Measurements from ENCODE around the gene KLF15. TPM values are rescaled to one million over a fixed set of nuclear protein-coding genes. Genes with fewer than 3 reads are reported as not detected.
"Not testable (repeated sequence)": the region's sequence is repeated elsewhere in the genome, so short reads cannot be mapped to it uniquely, and the experiment has no call there.

KLF15 gene
- polyA plus RNA-seq, 5 donors, result 6.5 to 11.4 (median 7.8) TPM

DNA sequence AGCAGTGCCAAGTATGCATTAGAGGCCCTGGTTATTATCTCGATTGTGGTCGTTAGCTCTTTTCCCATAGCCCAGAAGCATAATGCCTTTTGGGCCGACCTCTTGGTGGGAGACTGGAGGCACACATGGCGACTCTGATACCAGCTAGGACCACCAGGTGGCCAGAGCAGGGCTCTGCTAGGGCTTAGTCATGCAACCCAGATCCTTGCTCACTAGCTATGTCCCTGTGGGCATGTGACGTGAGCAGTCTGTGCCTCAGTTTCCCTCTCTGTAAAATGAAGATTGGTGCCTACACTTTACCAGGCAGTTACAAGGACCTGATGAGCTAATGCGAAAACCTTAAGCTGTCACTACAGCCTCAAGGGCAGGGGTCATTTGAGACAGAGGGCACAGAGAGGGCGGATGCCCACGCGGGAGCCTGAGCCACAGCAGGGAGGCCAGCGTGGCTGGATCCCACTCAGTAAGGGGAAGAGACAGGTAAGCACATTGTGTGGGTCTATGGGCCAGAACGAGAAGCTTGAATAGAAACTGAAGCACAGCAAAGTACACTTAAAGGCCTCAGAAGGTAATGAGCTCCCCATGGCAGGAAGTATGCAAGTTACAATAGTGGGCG, 8.8 kb downstream of the KLF15 start:
- DNase-seq, result no peak

DNA sequence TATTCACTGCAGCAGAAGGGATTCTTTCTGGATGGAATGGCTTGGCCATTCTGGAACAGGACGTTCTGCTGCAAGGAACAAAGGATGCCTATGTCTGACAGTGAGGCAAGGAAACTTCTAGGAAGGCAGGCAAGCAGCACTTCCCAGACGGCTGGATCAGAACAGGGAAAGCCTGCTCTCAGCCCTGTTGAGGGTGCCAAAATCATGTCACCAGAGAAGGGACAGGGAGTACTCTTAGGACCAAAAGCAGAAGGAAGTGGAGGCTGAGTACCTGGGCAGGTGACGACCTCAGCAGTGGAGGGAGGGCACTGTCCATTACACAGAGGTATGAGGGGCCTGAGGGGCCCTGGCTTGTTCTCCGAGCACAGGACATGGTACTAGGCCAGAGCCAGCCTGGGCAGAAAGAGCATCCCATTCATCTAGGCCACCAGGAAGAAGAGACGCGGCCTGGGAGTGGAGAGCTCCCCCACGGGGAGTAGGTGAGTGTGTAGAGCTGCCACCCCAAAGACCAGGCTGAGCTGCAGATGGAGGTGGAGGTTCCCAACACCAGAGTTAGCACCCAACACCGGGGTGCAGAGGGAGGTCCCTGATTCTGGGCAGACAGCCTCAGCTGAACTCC, 9.6 kb downstream of the KLF15 start:
- no peak for DNase-seq

GRCh38 chr3:126346466-126346865, 10.7 kb downstream of the KLF15 start:
- DNase-seq, result no peak

GRCh38 chr3:126345641-126346460, 11.4 kb downstream of the KLF15 start:
- DNase-seq, result no peak

- no peak for DNase-seq
Measured at GRCh38 chr3:126345231-126345630, 12.0 kb downstream of the KLF15 start.

GRCh38 chr3:126344380-126345041, 12.7 kb downstream of the KLF15 start:
- no peak for DNase-seq

GRCh38 chr3:126343649-126344035, 13.6 kb downstream of the KLF15 start:
- DNase-seq, result no peak

- DNase-seq, result no peak
Measured at GRCh38 chr3:126342991-126343648, 14.1 kb downstream of the KLF15 start.

DNA sequence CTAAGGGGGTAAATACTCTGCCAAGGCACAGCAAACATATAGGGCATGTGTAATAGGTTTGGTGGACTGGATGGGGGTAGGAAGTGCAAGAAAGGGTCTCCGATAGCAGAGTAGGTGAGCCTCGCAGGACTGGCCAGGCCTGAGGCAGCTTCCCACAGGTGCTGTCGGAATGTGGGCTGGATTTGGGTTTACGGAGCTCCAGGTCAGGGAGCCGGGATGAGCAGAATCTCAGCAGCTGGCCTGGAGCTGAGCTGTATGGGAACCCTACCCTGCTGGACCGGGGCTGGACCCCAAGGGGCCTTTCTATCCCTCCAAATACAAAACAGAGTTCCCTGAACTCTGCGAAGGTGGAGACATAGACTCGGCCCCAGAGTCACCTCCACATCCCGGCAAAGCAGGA, 15.0 kb downstream of the KLF15 start:
- DNase-seq, result no peak

- DNase-seq, result no peak
Measured at GRCh38 chr3:126341755-126342150, 15.5 kb downstream of the KLF15 start.

DNA sequence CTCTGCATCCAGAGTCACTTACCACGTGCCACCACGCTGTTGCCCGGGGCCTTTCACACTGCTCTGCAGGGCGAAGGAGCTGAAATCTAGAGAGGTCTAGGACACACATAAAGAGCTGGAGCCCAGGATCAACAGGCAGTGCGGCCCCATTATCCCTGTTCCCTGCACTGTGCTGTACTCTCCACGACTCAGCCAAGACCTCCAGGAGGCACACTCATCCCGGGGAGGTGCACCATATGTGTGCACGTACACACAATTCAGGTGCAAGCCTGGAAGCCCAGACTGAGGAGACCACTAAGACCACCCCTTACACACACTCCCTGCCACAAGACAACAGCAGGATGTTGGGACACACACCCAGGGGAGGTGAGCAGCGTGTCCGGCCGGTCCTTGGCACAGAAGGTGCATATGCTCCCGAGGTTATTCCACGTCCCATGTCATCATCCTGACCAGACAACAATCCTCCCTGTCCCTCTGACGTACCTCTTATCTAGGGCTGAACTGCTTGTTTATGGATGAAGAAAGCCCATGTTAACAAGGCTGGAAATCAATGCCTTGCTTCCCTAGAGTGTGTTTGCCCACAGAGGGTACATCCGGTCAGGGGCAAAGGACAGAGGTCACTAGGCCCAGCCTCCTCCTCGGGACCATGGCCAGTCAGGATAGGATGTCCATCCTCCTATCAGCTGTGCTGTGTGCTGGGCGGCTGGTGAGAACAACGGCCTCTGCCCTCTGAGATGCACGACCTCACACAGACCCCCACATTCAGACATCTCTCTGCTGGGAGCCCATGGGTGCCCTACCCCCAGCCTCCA, 16.1 kb downstream of the KLF15 start:
- no peak for DNase-seq

- no peak for DNase-seq
Measured at GRCh38 chr3:126340596-126340942, 16.6 kb downstream of the KLF15 start.

GRCh38 chr3:126340081-126340511, 17.1 kb downstream of the KLF15 start:
- DNase-seq, result no peak

DNA sequence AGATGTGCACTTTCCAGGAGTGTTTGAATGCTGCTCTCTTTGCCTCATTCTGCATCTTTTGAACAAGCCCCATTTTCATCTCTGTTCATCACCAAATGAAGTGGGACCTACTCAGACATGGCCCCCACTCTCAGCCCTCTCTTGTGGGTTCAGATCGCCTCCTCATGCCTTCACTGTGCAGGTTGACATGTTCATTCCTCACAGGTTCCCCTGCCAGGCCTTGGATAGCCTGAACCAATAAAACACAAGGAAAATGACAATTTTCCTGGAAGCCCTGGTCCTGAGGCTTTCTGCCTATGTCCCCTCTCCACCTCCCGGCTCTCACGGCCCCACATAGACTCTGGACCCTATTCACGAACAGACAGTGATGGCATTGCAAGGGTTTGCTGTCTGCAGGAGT, 17.7 kb downstream of the KLF15 start:
- DNase-seq, result no peak

DNA sequence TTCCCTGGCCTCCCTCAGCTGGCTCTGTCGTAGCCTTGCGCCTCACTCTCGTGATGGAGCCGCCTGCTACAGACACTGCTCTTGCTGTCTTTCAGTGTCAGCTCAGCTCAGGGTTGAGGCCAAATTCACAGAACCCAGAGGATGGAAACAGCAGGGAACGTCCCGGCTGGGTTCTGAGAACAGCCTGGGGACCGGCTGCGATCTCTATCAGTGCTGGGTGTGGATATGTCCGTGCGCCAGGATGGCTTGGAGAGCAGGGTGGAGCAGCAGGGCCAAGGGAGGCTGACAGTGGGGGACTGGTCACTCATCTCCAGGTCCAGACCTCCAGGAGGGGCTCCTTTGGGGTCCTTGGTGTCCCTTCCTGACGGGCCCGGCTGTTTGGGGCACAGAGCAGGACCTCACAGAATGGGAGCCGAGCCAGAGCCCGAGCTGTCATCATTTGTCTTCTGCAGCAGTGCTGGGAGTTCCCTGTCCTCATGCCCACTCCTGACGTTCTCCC, 18.4 kb downstream of the KLF15 start:
- no peak for DNase-seq

DNA sequence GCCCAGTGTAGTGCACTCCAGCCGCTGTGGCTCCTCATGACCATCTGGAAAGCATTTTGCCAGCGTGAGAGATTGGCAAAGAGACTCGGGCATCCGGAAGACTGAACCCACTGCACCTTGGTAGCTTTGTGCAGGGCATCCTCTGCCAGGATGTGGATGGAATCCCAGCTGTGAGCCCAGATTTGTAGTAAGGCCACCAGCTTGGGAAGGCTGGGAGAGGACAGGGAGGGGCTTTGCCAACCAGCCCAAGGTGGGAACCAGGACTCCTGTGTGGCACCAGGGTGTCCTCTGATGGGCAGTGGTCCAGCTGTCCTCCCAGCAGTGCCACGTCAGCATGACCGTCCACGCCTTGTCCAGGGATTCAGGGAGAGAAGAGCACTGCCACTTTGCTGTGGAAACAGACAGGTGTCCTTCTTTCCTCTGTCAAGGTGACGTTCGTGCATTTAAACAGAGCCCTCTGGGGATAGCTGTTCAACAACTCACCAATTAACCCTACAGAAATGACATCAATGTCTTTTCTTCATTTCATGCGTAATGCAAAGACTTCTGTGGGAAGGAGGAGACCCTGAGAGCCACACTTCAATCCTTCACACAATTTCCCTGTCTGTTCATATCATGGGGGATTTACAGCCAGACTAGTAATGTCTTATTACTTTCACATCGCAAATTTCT, 19.1 kb downstream of the KLF15 start:
- no peak for DNase-seq

- DNase-seq, result not testable (repeated sequence)
Measured at GRCh38 chr3:126331812-126332336, 25.3 kb downstream of the KLF15 start.

DNA sequence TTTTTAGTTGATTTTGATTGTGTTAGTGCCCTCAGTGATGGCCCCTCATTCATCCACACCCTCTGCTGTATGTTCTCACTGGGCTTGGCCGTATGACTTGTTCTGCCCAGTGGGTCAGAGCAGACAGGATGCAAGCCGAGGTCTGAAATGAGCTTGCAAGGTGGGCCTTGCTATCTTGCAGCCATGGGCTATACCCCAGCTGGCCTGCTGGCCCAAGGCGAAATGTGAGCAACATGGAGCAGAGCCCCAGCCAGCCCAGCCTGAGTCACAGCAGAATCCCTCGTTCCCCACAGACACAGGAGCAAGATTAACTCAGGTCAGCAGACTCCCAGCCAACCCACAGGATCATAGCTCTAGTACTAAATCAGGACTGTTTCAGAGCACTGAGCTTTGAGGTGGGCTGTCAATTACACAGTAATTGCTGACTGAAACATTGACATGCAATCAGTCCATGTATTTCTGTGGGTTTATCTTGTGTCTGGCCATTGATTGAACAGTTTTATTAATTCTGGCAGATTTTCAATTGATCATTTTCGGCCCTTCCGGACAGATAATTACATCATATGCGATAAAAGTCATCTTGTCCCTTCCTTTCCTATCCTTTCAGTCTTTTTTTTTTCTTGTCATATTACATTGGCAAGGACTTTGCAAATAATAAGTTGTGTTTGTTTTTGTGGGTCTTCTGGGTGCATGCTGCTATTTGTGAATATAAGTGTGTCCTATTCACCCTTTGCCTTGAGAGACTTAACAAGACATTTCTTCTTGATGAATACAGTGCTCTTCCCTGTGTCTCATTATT, 27.1 kb downstream of the KLF15 start:
- DNase-seq, result no peak

GRCh38 chr3:126326629-126327028, 30.6 kb downstream of the KLF15 start:
- no peak for DNase-seq

Data from right lung (tissue), 5 donors.